ENCODE measurements around the gene HMCN2.

DNA sequence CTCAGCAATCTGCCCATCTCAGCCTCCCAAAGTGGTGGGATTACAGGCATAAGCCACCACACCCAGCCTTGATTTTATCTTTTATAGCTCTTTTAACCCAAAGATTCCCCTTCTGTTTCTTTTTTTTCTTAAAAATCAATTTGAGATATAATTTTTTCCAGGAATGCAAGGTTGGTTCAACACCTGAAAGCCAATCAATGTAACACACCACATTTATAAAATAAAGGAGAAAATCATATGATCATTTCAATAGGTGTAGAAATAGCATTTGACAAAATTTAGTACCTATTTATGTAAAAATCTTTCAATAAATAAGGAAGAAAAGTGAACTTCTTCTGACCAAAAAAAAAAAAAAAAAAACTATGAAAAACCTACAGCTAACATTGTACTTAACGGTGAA, 175.5 kb downstream of the HMCN2 start:
- TF ChIP-seq CTCF (IDR thresholded peaks at IDR 0.05; ENCODE audit: low read depth, low read length) (no peak), EZH2phosphoT487 (IDR thresholded peaks at IDR 0.05; ENCODE audit: low read depth) (no peak)

Data from OCI-LY3 (cell line).